Measurements from ENCODE around the gene MRPL12. TPM values are rescaled to one million over a fixed set of nuclear protein-coding genes. Genes with fewer than 3 reads are reported as not detected.

The MRPL12 gene
- total RNA-seq, 2 donors from 2014 or later: 19.8 to 33.4 TPM

DNA sequence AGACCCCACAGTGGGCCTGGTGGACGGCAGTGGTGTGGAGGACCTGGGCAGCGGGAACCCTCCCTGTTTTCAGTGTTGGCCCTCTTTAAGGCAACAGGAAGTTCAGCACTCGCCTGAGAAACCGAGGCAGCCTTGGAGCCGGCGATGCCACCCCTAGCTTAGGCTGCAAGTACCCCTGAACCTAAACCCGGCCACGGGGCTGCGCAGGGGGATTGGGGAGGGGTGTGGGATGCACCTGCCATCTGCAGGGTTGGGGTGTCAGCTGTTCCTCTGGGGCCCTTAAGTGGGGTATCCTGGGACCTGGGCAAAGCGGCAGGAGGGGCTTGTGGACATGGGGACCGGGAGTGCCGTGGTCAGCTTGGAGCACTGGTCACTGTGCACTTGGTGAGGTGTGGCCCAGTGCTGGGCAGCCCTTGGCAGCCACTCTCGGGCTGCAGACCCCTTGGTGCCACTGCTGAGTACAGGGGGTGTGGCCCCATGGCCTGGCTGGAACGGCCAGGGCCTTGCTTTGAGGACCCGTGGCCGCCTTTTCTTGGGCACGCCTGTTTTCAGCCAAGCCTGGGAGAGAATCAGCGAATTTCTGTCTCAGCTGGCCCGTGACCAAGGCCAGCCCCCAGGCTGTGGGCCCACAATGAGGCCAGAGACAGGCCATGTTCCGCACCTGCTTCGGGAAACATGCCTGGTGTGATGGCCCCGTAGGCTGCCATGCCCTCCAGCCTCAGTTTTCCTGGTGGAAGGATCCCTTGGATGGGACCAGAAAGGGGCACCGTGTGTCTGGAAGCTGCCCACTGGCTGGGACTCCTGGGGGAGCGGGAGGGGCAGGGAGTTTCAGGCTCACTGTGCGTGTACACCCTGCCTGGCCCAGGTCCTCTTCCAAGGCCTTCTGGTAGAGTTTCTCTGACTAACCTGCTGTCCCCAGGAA, 4.8 kb downstream of the MRPL12 start:
- TF ChIP-seq, protein P1, sequence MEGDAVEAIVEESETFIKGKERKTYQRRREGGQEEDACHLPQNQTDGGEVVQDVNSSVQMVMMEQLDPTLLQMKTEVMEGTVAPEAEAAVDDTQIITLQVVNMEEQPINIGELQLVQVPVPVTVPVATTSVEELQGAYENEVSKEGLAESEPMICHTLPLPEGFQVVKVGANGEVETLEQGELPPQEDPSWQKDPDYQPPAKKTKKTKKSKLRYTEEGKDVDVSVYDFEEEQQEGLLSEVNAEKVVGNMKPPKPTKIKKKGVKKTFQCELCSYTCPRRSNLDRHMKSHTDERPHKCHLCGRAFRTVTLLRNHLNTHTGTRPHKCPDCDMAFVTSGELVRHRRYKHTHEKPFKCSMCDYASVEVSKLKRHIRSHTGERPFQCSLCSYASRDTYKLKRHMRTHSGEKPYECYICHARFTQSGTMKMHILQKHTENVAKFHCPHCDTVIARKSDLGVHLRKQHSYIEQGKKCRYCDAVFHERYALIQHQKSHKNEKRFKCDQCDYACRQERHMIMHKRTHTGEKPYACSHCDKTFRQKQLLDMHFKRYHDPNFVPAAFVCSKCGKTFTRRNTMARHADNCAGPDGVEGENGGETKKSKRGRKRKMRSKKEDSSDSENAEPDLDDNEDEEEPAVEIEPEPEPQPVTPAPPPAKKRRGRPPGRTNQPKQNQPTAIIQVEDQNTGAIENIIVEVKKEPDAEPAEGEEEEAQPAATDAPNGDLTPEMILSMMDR (IDR thresholded peaks at IDR 0.05): no peak
- DNase-seq (ENCODE audit: low spot score) (no peak), ATAC-seq (ENCODE audit: insufficient number of reproducible peaks, low FRiP score, low read depth) (no peak)

DNA sequence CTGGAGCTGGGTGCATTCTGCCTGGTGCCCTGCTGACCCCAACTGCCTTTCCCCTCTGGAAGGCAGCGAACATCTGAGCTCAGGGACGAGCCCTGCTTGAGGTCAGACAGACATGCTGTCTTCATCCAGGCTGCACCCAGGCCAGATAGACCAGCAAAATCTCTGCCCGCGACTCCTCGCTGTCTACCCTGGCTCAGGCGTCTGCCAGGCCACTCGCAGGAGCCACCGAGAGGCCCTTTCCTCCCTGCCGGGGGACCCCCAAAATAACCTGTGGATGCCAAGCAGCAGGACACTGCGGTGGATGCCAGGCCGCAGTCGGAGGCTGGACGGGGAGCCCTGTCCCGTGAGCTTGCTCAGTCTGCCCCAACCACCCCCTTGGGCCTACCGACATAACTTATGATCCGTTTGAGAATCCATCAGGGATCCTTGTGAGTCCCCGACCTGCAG, 5.6 kb downstream of the MRPL12 start:
- Histone ChIP-seq H3K9me3 (no peaks in the 10 kb centered on the region), H3K4me1 (ENCODE audit: control insufficient read depth in 1 of 2, low read depth in 2 of 2) (peaks cover 23 to 40% of the 10 kb centered on the region in 2 donors), H3K27ac (no peak overlapping the region), H3K36me3 (peaks cover 10% of the 10 kb centered on the region), H3K4me3 (no peak overlapping the region), H3K27me3 (replicated peaks; ENCODE audit: insufficient read depth) (no peaks in the 10 kb centered on the region)
- DNase-seq (ENCODE audit: low spot score) (no peak), ATAC-seq (ENCODE audit: insufficient number of reproducible peaks, low FRiP score, low read depth) (no peak)
- TF ChIP-seq, protein P1 (IDR thresholded peaks at IDR 0.05): no peak

More for the DNA sequence above, 4.8 kb downstream of the MRPL12 start:
- H3K36me3 ChIP-seq: peaks cover 10% of the 10 kb centered on the region
- H3K4me3 ChIP-seq: no peak overlapping the region
- H3K27me3 ChIP-seq (replicated peaks; ENCODE audit: insufficient read depth): no peaks in the 10 kb centered on the region
- H3K9me3 ChIP-seq: no peaks in the 10 kb centered on the region
- H3K27ac ChIP-seq: no peak overlapping the region
- H3K4me1 ChIP-seq (ENCODE audit: control insufficient read depth in 1 of 2, low read depth in 2 of 2): peaks cover 21 to 35% of the 10 kb centered on the region in 2 donors

DNA sequence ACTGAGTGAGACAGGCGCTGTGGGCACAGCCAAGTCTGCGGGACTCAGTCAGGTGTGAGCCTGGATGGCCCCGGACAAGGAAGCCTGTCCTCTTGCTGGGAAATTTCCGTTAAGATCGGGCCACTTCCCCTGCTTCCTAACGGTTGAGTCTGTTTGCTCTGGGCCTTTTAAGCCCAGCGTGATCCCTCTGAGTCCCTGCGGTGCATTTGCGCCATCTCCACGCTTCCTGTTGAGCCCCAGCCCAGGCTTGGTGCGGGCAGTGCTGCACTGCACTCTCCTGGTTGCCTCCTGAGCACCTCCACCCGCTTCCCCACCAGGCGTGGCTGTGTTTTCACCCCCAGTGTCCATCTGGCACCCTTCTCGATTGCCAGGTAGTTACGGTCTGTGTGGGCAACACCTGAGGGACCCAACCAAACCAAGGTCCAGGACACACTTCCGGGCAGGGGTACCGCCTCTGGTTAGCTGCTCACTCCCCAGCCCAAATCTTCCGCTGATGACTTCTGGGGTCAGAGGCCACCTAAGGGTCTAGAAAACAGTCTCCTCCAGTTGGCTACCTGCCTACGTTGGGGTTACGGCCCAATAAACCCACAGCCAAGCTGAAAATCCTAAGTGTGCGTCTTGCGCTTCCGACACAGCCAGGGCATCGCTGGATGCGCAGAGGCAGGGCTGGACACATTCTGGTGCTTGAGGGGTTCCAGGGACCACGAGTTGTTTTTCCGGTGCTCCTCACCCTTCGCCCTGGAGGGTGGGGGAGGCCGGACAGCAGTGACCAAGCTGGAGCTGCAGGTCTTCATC, 7.5 kb downstream of the MRPL12 start:
- TF ChIP-seq, protein P1 (IDR thresholded peaks at IDR 0.05): no peak
- ATAC-seq (ENCODE audit: insufficient number of reproducible peaks, low FRiP score, low read depth) (no peak), DNase-seq (ENCODE audit: low spot score) (no peak)
- Histone ChIP-seq H3K27me3 (replicated peaks; ENCODE audit: insufficient read depth) (no peaks in the 10 kb centered on the region), H3K9me3 (no peaks in the 10 kb centered on the region), H3K4me1 (ENCODE audit: control insufficient read depth in 1 of 2, low read depth in 2 of 2) (peaks cover 16 to 34% of the 10 kb centered on the region in 2 donors), H3K4me3 (peak overlapping the region; percentile 91), H3K36me3 (peaks cover 10% of the 10 kb centered on the region), H3K27ac (no peak overlapping the region)

DNA sequence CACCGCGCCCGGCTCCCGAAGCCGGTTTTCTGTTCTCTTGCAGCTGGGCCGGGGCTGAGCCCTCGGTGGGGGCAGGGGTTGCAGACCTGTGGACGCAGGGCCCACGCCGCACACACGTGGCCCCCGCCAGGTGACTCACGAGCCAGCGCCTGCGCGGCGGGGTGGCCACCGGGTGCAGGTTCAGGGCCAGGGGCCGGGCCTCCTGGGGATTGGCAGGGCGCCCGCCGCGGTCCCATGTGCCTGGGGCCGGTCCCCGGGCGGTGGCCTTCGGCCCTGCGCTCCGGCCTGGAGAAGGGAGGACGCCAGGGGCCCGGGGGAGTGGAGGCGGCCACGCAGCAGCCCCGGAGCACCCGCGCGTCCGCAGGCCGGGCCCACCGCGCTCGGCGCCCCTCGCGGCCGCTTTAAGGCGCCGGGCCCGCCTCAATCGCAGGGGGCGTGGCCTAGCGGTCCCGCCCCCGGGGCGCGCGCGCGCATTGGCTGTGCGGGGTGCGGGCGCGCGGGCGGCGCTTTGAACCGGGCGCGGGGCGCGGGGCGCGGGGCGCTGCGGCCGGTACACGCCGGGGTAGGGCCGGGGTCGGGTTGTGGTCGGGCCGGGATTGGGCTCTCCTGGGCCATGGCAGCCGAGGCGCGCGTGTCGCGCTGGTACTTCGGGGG, 8.8 kb downstream of the MRPL12 start, which contains the start of gene SLC25A10:
Gene SLC25A10 (plus strand): TSS at position 471 of the 654 bp plus-strand sequence. CDS start 143 bp downstream, at position 614.
- H3K4me3 ChIP-seq: peak within 1 kb of the TSS; percentile 91
- no peak within 1 kb of the TSS for H3K27ac ChIP-seq
- TF ChIP-seq, protein P1 (IDR thresholded peaks at IDR 0.05): no peak
- H3K36me3 ChIP-seq: peaks cover 2% of the 10 kb centered on the region
- no peaks in the 10 kb centered on the region for H3K9me3 ChIP-seq
- H3K27me3 ChIP-seq (replicated peaks; ENCODE audit: insufficient read depth): no peaks in the 10 kb centered on the region
- DNase-seq (ENCODE audit: low spot score) (no peak), ATAC-seq (ENCODE audit: insufficient number of reproducible peaks, low FRiP score, low read depth) (peak; percentile 80)
- H3K4me1 ChIP-seq (ENCODE audit: control insufficient read depth in 1 of 2, low read depth in 2 of 2): peaks cover 16 to 34% of the 10 kb centered on the region in 2 donors

Measured in thoracic aorta (tissue), 2 donors.